ENCODE measurements around the gene LRRC74B.

LRRC74B gene

GRCh38 chr22:21028277-21029251 lies 17.2 kb upstream of the LRRC74B start:
- TF ChIP-seq CTCF (conservative IDR thresholded peaks at IDR 0.05; ENCODE audit: low read length) (no peak), EZH2phosphoT487 (IDR thresholded peaks at IDR 0.05; ENCODE audit: borderline replicate concordance) (no peak)
- Histone ChIP-seq H3K27me3 (ENCODE audit: insufficient read depth, low read length, poor library complexity, severe bottlenecking) (no peaks in the 10 kb centered on the region), H3K4me1 (ENCODE audit: insufficient read depth, low read length, poor library complexity, severe bottlenecking) (peaks cover 10% of the 10 kb centered on the region), H3F3A (ENCODE audit: low read depth) (no peaks in the 10 kb centered on the region), H3K36me3 (ENCODE audit: insufficient read depth, low read length) (no peaks in the 10 kb centered on the region), H3K79me2 (ENCODE audit: insufficient read depth, low read length) (no peaks in the 10 kb centered on the region), H3K9me2 (replicated peaks; ENCODE audit: low read depth, low read length) (no peaks in the 10 kb centered on the region), H2AFZ (ENCODE audit: low read length) (no peak overlapping the region), H3K4me3 (ENCODE audit: low read length, poor library complexity, severe bottlenecking) (no peak overlapping the region), H3K9ac (ENCODE audit: low read depth, low read length, poor library complexity, severe bottlenecking) (no peak overlapping the region), H3K4me2 (ENCODE audit: low read depth, low read length, poor library complexity, severe bottlenecking) (no peak overlapping the region), H4K20me1 (ENCODE audit: insufficient read depth, low read length, poor library complexity, severe bottlenecking) (no peaks in the 10 kb centered on the region), H3K9me3 (ENCODE audit: insufficient read depth, low read depth, low read length) (no peaks in the 10 kb centered on the region)

- Histone ChIP-seq H3K27me3 (ENCODE audit: insufficient read depth, low read length, poor library complexity, severe bottlenecking) (no peaks in the 10 kb centered on the region), H3K4me2 (ENCODE audit: low read depth, low read length, poor library complexity, severe bottlenecking) (no peak overlapping the region), H3K79me2 (ENCODE audit: insufficient read depth, low read length) (no peaks in the 10 kb centered on the region), H3K36me3 (ENCODE audit: insufficient read depth, low read length) (no peaks in the 10 kb centered on the region), H3K9ac (ENCODE audit: low read depth, low read length, poor library complexity, severe bottlenecking) (no peak overlapping the region), H3K9me2 (replicated peaks; ENCODE audit: low read depth, low read length) (no peaks in the 10 kb centered on the region), H4K20me1 (ENCODE audit: insufficient read depth, low read length, poor library complexity, severe bottlenecking) (no peaks in the 10 kb centered on the region), H3K9me3 (ENCODE audit: insufficient read depth, low read depth, low read length) (no peaks in the 10 kb centered on the region), H3F3A (ENCODE audit: low read depth) (no peaks in the 10 kb centered on the region), H2AFZ (ENCODE audit: low read length) (no peak overlapping the region), H3K4me3 (ENCODE audit: low read length, poor library complexity, severe bottlenecking) (no peak overlapping the region), H3K4me1 (ENCODE audit: insufficient read depth, low read length, poor library complexity, severe bottlenecking) (peaks cover 10% of the 10 kb centered on the region)
- TF ChIP-seq EZH2phosphoT487 (IDR thresholded peaks at IDR 0.05; ENCODE audit: borderline replicate concordance): no peak
- TF ChIP-seq CTCF (conservative IDR thresholded peaks at IDR 0.05; ENCODE audit: low read length): no peak
Observed at GRCh38 chr22:21029486-21030025, 16.2 kb upstream of the LRRC74B start.

- no peak overlapping the region for H3K9ac ChIP-seq (ENCODE audit: low read depth, low read length, poor library complexity, severe bottlenecking)
- H3K36me3 ChIP-seq (ENCODE audit: insufficient read depth, low read length): no peaks in the 10 kb centered on the region
- no peak for TF ChIP-seq EZH2phosphoT487 (IDR thresholded peaks at IDR 0.05; ENCODE audit: borderline replicate concordance)
- TF ChIP-seq CTCF (conservative IDR thresholded peaks at IDR 0.05; ENCODE audit: low read length): no peak
- no peaks in the 10 kb centered on the region for H3K9me2 ChIP-seq (replicated peaks; ENCODE audit: low read depth, low read length)
- H2AFZ ChIP-seq (ENCODE audit: low read length): no peak overlapping the region
- H3K79me2 ChIP-seq (ENCODE audit: insufficient read depth, low read length): no peaks in the 10 kb centered on the region
- peaks cover 9% of the 10 kb centered on the region for H3K4me1 ChIP-seq (ENCODE audit: insufficient read depth, low read length, poor library complexity, severe bottlenecking)
- no peak overlapping the region for H3K4me2 ChIP-seq (ENCODE audit: low read depth, low read length, poor library complexity, severe bottlenecking)
- H3K9me3 ChIP-seq (ENCODE audit: insufficient read depth, low read depth, low read length): no peaks in the 10 kb centered on the region
- H4K20me1 ChIP-seq (ENCODE audit: insufficient read depth, low read length, poor library complexity, severe bottlenecking): no peaks in the 10 kb centered on the region
- no peak overlapping the region for H3K4me3 ChIP-seq (ENCODE audit: low read length, poor library complexity, severe bottlenecking)
- H3K27me3 ChIP-seq (ENCODE audit: insufficient read depth, low read length, poor library complexity, severe bottlenecking): no peaks in the 10 kb centered on the region
- H3F3A ChIP-seq (ENCODE audit: low read depth): no peaks in the 10 kb centered on the region
Observed at GRCh38 chr22:21030032-21030431, 15.7 kb upstream of the LRRC74B start.
